Measurements from ENCODE around the gene RAD51C. TPM values are rescaled to one million over a fixed set of nuclear protein-coding genes. Genes with fewer than 3 reads are reported as not detected.
"Not testable (repeated sequence)": the region's sequence is repeated elsewhere in the genome, so short reads cannot be mapped to it uniquely, and the experiment has no call there.

RAD51C gene
- total RNA-seq, 1 donor from 2014 or later: 15.1 TPM

- no peak for ATAC-seq
These were observed 55.3 kb downstream of the RAD51C start for GRCh38 chr17:58747674-58748073.

- ATAC-seq: not testable (repeated sequence)
These were observed 57.2 kb downstream of the RAD51C start for GRCh38 chr17:58749627-58750026.

GRCh38 chr17:58753026-58753425, 60.6 kb downstream of the RAD51C start:
- ATAC-seq: no peak

- no peak for ATAC-seq
These were observed 62.8 kb downstream of the RAD51C start for GRCh38 chr17:58755269-58755576.

GRCh38 chr17:58755577-58756245, 63.3 kb downstream of the RAD51C start, which contains the start of gene PPM1E:
PPM1E (plus strand) TSS chr17:58755854.
- ATAC-seq: peak; percentile 73

- peak; percentile 11 for ATAC-seq
These were observed 64.1 kb downstream of the RAD51C start for GRCh38 chr17:58756246-58757161.

- no peak for ATAC-seq
These were observed 64.8 kb downstream of the RAD51C start for GRCh38 chr17:58757162-58757613.

GRCh38 chr17:58758890-58759289, 66.5 kb downstream of the RAD51C start:
- no peak for ATAC-seq

- no peak for ATAC-seq
These were observed 67.1 kb downstream of the RAD51C start for GRCh38 chr17:58759522-58759921.

- ATAC-seq: no peak
These were observed 67.8 kb downstream of the RAD51C start for GRCh38 chr17:58760248-58760647.

GRCh38 chr17:58763263-58763662, 70.9 kb downstream of the RAD51C start:
- ATAC-seq: no peak

GRCh38 chr17:58764373-58764772, 72.0 kb downstream of the RAD51C start:
- no peak for ATAC-seq

GRCh38 chr17:58778482-58778881, 86.1 kb downstream of the RAD51C start:
- ATAC-seq: not testable (repeated sequence)

- no peak for ATAC-seq
These were observed 87.0 kb downstream of the RAD51C start for GRCh38 chr17:58779446-58779845.

GRCh38 chr17:58783380-58783779, 91.0 kb downstream of the RAD51C start:
- no peak for ATAC-seq

GRCh38 chr17:58785097-58785496, 92.7 kb downstream of the RAD51C start:
- ATAC-seq: no peak

Other genes starting within 250 kb of the RAD51C start
- gene HSF5, start 204.2 kb upstream of the RAD51C start, total RNA-seq: not detected
- 32.3 TPM for gene MTMR4, start 178.0 kb upstream of the RAD51C start, total RNA-seq
- gene TEX14, start 557 bp upstream of the RAD51C start, total RNA-seq: 0.24 TPM
- 0.04 TPM for gene PPM1E, start 63.3 kb downstream of the RAD51C start, total RNA-seq

Measured in esophagus mucosa (tissue), 1 donor.